ENCODE data around the gene FLVCR2. TPM values are rescaled to one million over a fixed set of nuclear protein-coding genes. Genes with fewer than 3 reads are reported as not detected.
A peak's percentile ranks its signal among the peaks of the same experiment; 100 is the strongest.

FLVCR2 gene, protein sequence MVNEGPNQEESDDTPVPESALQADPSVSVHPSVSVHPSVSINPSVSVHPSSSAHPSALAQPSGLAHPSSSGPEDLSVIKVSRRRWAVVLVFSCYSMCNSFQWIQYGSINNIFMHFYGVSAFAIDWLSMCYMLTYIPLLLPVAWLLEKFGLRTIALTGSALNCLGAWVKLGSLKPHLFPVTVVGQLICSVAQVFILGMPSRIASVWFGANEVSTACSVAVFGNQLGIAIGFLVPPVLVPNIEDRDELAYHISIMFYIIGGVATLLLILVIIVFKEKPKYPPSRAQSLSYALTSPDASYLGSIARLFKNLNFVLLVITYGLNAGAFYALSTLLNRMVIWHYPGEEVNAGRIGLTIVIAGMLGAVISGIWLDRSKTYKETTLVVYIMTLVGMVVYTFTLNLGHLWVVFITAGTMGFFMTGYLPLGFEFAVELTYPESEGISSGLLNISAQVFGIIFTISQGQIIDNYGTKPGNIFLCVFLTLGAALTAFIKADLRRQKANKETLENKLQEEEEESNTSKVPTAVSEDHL
- total RNA-seq (2014; rRNA removed; shearing (Covaris generic)), result 0.11 TPM in 1 of 2 replicates, not detected in the other

DNA sequence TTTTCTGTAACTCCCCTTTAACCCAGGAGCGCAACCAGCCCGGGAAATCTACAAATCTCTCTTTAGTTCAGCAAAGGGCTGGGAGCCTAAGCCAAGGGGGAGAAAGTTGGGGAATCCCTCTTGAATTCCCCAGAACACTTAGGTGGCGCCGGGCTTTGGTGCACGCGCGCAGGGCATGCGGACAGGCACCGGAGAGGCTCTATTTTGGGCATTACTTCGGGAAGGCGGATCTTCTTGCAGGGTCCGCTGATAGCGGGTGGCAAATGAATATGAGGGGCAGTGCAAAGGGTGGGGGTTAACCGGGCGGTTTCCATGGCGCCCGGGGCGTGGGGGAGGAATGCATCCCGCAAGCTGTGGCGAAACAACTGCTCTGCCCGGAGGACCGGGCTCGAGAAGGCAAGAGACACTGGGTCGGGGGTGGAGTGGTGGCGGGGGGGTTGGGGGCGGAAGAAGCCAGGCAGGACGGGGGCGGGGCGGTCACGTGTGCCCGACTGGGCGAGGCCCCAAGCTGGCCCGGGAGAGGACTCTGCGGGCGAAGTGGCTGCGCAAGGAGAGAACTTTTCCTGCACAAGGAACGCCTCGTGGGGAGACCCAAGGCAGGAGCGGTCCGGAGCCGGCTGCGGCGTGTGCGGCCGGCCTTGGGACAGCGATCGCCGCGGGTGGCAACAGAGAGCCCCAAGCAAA lies at the start of gene FLVCR2:
FLVCR2 (plus strand) TSS at position 519 of the 684 bp plus-strand sequence. CDS start 353 bp downstream, outside the sequence.
- DNase-seq (ENCODE audit: low read depth), result peak; percentile 73

DNA sequence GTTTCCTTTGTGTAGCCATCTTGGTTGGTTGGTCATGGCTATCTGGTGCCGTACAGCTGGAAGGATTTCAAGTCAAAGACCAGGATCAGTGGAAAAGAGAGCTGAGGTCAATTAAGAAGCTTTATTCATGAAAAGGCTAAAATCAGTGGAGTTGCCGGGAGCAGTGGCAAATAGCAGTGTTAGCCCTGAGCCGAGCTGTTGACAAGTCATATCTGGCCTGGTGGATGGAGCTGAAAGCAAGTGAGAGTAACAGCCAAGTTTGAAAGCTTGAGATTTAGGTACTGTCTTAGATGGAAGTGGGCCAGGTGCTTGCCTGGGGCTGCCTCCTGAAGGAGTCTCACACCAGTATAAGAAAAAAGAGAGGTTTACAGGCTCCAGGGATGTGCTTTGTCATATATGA lies 47.2 kb upstream of the FLVCR2 start:
- DNase-seq (ENCODE audit: low read depth), result no peak

DNA sequence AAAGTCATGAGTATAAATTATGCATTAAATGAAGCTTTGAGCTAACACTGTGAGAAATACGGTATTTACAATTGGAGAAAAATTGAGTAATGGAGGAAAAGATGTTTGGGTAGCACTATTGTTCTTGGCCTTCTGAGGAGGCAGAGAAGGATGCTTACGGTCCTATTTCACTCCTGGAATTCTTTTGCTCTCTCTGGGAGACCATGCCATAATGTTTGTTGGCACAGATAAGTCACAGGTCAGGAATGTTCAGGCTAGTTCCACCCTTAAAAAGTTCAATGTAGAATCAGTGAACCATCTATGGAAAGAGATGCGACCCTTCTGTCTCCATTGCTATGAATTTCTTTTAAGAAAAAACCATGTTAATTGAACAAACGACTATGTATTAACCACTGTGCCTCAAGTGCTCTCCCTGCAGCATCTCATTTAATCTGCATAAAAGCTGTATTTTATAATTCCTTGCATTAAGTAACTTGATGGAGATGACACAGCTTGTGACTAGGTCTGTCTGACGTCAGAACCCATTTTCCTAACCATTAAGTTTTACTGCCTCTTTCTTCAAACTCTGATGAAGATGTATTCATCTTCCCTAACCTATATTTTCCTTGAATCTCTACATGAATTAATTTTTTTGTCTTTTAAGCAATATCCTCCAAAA lies 46.6 kb upstream of the FLVCR2 start:
- peak; percentile 61 for DNase-seq (ENCODE audit: low read depth)

DNA sequence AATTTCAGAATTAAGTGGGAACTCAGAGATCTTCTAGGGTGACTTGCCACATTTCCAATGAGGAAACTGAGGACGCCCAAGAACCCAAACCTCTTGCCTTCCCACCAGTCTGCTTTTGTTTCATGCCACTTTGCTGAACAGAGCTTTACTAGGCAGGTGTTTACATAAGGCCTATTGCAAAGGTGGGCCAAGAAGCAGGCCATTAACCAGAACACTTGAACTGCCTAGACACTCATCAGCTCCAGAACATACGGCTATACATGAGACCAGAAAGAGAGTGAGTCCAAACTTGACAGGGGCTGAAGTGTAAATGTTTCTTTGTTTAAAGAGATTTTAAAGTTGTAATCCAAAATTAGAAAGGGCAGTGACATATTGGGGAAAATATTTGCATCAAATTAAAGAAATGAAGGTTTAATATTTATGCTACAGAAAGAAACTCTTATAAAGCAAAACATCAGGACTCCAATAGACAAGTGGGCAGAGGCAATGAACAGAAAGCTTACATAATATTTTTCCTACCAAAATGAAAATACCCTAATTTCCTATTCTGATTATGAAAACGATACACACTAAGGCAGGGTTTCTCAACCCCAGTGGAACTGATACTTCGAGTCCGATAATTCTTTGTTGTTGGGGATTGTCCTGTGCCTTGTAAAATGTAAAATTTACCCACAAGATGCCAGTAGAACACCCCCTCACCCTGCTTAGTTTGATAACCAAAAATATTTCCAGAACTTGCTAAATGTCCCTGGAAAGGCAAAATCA lies 44.4 kb upstream of the FLVCR2 start:
- DNase-seq (ENCODE audit: low read depth), result no peak

DNA sequence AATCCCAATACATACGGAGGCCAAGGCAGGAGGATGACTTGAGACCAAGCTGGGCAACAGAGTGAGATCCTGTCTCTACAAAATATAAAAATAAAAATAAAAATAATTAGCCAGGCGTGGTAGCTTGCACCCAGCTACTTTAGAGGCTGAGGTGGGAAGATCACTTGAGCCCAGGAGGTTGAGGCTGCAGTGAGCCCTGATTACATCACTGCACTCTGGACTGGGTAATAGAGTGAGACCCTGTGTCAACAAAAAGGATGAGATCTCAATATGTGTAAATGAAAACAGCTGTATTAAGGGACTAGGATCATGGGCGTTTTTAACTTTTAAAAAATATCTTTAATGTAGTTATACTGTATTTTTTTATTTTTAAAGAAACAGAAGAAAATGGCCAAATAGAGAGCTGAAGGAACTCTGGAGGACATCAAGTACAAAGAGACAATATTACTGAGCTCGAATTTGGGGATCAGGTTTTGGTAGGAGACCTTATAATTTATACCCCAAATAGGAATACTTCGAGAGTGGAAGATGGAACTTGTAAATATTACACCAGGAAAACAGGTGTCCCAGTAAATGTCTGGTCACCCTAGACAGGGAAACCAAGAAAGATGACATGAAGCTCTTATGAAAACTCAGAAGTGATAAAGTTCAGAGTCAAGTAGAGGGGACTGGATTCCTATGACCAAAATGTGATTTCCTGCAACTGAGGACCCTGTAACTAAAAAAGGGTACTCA lies 43.1 kb upstream of the FLVCR2 start:
- DNase-seq (ENCODE audit: low read depth), result no peak

DNA sequence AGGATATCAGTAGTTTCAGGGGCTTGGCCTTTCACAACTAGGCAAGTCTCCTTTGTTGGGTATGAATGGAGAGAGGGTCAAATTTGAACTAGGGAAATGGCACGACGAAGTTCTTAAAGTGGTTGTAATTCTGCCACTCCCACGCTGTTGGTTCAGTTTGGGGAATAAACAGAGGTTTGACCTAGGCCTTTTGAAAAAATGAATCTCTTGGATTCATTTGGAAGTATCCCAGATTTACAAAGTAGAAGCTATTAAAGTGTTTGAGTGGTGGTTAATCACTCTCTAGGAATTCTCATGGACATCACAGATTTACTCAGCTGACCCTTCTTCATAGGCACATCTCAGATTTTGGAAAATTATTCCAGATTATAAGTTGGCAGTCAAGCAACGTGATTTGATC lies 41.3 kb upstream of the FLVCR2 start:
- DNase-seq (ENCODE audit: low read depth), result no peak

DNA sequence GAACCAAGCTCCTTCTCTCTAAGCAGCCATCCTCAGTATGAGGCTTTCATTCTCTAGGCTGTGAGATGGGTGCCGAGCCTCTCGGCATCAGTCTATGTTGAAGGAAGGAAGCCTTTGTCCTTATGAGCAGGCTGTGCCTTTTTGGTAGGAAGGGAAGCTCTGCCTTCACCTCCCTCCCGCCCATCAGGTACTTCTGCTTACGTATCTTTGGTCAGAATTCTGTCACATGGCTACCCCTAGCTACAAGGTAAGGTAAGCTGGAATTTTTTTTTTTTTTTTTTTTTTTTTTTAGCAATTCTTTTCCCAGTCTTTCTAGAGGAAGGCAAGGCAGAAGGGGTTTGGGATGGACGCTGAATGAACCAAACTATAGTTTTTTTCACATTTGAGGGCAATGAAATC lies 39.3 kb upstream of the FLVCR2 start:
- no peak for DNase-seq (ENCODE audit: low read depth)

DNA sequence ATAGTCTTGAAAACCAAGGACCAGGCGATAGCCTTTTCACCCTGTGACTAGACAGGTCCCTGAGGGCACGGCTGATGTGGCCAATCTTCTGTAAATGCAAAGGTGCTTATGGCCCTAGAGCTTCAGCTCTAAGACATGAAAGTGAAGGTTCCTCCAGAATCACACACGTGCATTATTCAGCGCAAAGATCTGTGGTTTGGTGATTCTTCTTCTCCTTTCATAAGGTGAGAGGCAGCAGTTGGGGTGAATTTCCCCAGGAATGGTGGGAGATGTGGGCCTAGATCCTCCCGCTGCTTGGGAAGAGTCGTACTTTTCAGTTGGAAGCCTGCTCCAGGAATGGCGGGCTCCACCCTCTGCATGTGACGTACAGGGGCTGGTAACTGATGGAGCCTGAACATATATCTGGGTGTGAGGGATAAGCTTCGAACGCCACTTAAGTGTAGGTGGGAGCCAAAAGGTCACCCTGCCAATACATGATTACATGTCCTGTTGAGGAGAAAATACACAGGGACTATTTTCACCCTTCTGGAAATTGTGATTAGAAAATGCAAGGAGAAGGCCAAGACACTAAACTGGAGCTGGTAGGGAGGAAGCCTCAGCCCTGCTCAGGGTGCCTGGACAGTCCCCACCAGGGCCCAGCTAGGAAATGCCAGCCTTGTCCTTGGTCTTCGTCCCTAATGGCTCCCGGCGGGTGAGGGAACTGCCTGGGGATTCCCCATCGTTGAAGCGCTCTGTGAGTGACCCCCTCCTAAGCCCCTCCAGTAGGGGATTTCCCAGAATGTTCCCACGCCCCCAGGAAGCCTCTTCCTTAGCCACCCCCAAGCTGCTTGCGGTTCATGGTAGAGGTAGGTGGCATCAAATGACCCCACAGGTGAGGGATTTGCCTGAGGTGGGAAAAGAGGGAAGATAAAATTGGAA lies 38.6 kb upstream of the FLVCR2 start:
- peak; percentile 63 for DNase-seq (ENCODE audit: low read depth)

DNA sequence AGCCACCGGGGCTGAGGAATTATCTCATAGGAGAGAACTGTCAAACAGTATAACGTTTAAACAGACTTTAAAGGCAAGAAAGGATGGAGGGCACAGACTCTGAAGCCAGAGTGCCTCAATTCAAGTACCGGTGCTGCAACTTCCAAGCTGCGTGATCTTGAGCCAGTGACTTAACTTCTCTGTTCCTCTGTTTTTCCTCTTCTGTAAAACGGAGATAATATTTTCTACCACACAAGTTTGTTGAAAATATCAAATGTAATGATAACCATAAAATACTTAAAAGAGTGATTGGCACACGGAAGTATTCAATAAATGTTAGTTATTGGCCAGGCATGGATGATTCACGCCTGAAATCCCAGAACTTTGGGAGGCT lies 38.0 kb upstream of the FLVCR2 start:
- DNase-seq (ENCODE audit: low read depth), result no peak

DNA sequence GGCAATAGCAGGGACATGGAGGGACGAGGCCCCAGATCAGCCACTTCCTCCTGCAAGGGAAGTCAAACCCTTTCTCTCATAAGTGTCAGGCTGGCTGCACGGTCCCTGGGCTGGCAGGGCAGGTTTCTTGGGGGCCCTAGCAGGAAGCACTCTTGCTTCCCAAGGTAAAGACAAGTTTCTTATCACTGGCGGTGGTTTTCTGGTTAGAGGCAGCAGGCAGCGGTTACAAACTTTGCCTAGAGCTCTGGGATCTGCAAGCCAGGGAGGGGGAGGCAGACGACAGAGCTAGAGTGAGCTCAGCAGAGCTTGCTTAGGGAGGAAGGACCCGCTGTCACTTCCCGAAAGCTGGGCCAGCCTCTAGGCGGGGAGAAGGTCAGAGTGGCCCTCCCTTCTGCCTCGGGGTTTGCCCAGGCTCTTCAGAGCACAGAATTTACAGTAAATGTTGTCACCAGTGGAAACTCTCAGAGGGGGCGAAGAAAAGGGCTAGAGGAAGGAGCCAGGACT lies 35.8 kb upstream of the FLVCR2 start:
- DNase-seq (ENCODE audit: low read depth), result peak; percentile 65

DNA sequence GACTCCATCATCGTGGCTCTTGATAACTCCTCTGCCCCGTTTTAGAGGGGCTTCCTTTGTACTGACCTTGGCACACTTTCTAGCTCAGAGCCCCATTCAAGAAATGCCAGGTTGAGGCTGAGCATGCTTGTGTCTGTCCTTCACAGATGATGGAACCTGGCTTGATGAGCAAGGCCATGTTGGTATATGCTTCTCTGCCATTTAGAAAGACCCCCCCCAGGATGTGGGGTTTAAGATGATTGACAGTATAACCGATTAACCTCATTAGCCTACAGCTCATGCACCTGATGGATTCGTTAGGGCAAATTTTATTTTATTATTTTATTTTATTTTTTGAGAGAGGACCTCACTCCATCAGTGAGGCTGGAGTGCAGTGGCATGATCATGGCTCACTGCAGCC lies 35.2 kb upstream of the FLVCR2 start:
- DNase-seq (ENCODE audit: low read depth), result no peak

DNA sequence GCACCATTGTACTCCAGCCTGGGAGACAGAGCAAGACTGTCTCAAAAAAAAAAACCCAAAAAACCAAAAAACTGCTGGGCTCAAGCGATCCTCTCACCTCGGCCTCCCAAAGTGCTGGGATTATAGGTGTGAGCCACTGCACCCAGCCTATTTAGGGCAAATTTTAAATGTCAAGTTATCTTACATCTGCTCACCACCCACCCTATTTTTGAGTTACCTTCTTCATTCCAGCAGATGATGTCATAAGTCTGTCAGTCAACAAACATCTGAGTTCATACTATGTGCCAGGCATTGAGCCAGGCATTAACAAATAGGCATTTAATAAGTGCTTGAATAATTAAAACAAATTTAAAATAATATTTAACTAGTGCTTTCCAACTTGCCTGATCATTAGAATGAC lies 34.6 kb upstream of the FLVCR2 start:
- DNase-seq (ENCODE audit: low read depth), result no peak

DNA sequence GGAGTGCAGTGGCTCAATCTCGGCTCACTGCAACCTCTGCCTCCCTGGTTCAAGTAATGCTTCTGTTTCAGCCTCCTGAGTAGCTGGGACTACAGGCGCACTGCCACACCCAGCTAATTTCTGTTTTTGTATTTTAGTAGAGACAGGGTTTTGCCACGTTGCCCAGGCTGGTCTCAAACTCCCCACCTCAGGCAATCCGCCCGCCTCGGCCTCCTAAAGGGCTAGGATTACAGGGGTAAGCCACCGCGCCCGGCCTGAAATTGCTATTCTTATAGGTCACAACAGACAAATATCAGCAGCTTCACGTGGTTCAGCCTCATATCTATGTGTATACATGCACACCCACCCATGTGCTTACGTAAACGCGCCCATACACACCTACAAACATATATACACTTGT lies 32.5 kb upstream of the FLVCR2 start:
- DNase-seq (ENCODE audit: low read depth), result no peak

DNA sequence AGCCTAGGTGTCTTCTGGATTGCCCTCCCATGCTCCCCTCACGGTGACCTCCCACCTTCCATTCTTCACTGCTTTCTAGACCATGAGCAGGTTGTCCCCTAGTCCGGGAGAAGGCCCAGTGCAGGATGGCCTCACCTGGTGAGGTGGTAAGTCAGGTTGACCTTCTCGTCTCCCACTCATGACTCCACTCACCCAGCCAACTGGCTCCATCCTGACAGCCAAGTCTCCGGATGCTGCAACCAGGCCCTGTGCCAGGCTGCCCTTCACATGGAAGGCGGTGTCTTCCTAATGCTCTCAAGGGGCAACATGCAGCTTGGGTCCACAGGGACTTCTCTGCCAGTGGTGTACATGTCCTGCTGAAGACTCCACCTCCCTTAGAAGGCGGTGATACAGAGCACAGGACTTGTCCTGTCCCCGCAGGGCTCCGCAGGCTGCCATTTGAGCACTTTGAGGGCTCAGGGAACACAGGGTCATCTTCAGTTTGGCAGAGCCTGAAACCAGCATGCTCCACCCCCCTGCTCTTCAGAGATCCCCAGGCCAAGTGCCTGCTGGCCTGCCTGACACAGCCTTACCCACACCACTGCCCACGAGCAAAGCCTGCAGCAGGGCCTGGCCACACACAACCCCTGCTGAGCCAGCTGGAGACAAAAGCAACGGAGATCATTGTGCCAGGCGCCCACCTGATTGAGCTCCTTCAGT lies 30.7 kb upstream of the FLVCR2 start:
- no peak for DNase-seq (ENCODE audit: low read depth)

DNA sequence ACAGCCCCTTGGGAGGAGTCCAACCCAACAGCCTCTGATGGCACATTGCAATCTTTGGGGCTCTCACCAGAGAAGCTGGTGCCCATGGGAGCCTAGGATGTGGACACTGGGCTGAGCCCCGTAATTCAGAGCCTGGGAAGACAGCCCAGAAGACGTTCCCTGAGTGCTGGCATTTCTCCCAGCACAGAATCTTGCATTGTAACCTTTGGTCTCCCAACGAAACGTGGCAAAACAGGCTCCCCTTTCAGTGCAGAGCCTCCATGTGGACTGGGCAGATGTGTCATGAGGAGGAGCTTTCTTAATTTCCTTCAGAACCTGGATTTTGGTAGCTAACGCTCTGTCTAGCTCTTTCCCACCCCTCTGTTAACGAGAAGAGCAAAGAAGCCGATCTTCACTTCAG lies 29.9 kb upstream of the FLVCR2 start:
- DNase-seq (ENCODE audit: low read depth), result no peak

DNA sequence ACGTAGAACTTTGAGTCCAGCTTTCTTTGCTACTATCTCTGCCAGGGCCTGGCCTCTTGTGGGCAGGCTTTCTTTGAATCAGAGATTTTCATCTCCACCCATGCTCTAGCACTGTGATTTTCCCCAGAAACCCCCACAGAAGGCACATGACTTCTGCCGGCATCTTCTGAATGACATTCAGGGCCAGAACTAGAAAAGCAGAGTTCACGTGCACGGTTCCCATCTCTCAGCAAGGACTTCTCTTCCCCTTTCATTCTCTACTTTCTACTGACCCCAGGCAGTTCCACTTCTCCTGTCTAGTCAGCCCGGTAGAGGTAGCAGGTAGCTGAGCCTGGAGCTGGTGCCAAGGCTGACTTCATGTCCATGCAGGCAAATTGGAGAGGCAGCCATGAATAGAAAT lies 29.3 kb upstream of the FLVCR2 start:
- no peak for DNase-seq (ENCODE audit: low read depth)

DNA sequence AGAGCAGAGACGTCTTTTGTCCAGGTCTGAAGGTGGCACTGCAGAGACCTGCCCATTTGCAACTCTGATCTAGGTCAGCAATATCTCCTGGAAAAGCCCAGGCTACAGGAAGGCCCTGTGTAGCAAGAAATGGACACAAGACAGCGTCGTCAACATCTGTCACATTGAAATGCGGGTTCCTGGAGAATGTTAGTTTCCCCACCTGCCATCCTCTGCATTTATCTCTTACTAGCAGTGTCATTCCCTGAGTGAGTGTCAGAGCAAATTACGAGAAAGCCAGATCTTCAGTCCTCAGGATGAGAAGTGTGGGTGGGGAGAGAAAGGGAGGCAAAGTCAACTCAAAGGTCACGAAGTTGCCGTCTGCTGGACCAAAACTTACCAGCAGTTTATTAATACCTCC lies 27.4 kb upstream of the FLVCR2 start:
- no peak for DNase-seq (ENCODE audit: low read depth)

DNA sequence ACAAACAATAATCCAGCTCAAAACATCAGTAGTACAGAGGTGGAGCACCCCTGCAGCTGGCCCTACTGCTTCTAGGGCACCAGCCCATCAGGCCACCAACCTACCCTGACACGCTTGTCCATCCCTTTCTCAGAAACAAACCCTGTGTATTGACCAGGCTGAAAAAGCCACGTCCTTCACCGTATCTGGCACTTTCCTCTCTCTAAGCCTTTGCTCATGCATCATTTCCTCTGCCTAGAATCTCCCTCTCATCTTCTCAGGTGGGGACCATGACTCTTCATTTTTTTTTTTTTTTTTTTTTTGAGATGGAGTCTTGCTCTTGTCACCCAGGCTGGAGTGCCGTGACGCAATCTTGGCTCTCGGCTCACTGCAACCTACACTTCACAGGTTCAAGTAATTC lies 25.3 kb upstream of the FLVCR2 start:
- DNase-seq (ENCODE audit: low read depth), result no peak

DNA sequence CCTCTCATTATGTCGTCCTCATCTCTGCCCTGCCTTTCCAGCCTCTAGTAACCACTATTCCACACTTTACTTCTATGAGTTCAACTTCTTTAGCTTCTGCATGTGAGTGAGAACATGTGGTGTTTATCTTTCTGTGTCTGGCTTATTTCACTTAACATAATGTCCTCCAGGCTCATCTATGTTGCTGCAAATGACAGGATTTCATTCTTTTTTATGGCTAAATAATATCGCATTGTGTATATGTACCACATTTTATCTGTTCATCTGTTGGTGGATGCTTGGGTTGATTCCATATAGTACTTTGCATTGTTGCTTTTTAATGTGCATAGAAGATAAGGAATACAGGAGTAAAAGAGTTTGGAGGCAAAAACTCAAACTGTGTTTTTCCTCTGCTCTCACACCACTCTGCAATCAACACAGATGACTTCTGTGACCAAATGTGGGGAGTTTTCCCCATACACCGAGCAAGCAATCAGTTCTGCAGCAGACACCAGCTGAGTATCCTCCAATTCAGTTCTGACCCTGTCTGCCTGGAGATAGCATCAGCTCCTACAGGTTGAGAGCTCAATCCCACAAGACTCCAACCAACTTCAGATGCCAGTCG lies 24.6 kb upstream of the FLVCR2 start:
- DNase-seq (ENCODE audit: low read depth), result no peak

All from Daoy (cell line).